Limb (tissue), 2 donors: Measurements from ENCODE around the gene HSP90AA1.
"Not testable (repeated sequence)": the region's sequence is repeated elsewhere in the genome, so short reads cannot be mapped to it uniquely, and the experiment has no call there.

Source experiments
- DNase-seq, 2 donors: peaks; one replicate each; pipeline ENCODE4 v3.0.0-alpha.2; 2016; ENCODE audit errors: extremely low spot score in 2 of 2

HSP90AA1 gene

GRCh38 chr14:102095231-102095870, 8.5 kb upstream of the HSP90AA1 start:
- no peak for DNase-seq

GRCh38 chr14:102094101-102094500, 7.3 kb upstream of the HSP90AA1 start:
- no peak for DNase-seq

- no peak for DNase-seq
These were observed 6.0 kb upstream of the HSP90AA1 start for GRCh38 chr14:102092806-102093205.

GRCh38 chr14:102090713-102091112, 3.9 kb upstream of the HSP90AA1 start:
- no peak for DNase-seq

GRCh38 chr14:102089621-102090343, 2.9 kb upstream of the HSP90AA1 start:
- no peak for DNase-seq

GRCh38 chr14:102088012-102088792, 1.4 kb upstream of the HSP90AA1 start:
- peak; percentile 42 to 75 for DNase-seq

- DNase-seq, result no peak
These were observed 843 bp upstream of the HSP90AA1 start for GRCh38 chr14:102087762-102088011.

GRCh38 chr14:102086709-102086971, 204 bp downstream of the HSP90AA1 start:
- no peak for DNase-seq

- peak in 1 of 2 donors; percentile 43 for DNase-seq
These were observed 716 bp downstream of the HSP90AA1 start for GRCh38 chr14:102085948-102086708.

- no peak for DNase-seq
These were observed 1.4 kb downstream of the HSP90AA1 start for GRCh38 chr14:102085488-102085887.

- DNase-seq, result no peak
These were observed 1.9 kb downstream of the HSP90AA1 start for GRCh38 chr14:102084931-102085330.

- not testable (repeated sequence) for DNase-seq
These were observed 2.3 kb downstream of the HSP90AA1 start for GRCh38 chr14:102084522-102084921.

- DNase-seq, result no peak
These were observed 5.4 kb downstream of the HSP90AA1 start for GRCh38 chr14:102081231-102082080.

- no peak for DNase-seq
These were observed 6.4 kb downstream of the HSP90AA1 start for GRCh38 chr14:102080183-102081080.

GRCh38 chr14:102079700-102079979, 7.2 kb downstream of the HSP90AA1 start:
- DNase-seq, result no peak

GRCh38 chr14:102078831-102079699, 7.8 kb downstream of the HSP90AA1 start:
- no peak for DNase-seq

GRCh38 chr14:102078361-102078791, 8.5 kb downstream of the HSP90AA1 start:
- DNase-seq, result not testable (repeated sequence)

- DNase-seq, result no peak
These were observed 9.5 kb downstream of the HSP90AA1 start for GRCh38 chr14:102077382-102077709.

- DNase-seq, result no peak
These were observed 11.7 kb downstream of the HSP90AA1 start for GRCh38 chr14:102075155-102075554.
